SK-N-SH treated with all-trans-retinoic acid at 6 μM for 48 hours (cell line): Measurements from ENCODE around the gene TWSG1.

Source experiments
- PATZ1 ChIP-seq: fragments of 250-450 bp; sonication (Bioruptor Pico); IDR thresholded peaks from 2 replicates; pipeline ENCODE4 v1.8.0; 2020; ENCODE audit warnings: mild to moderate bottlenecking, moderate library complexity, borderline replicate concordance
- RARB ChIP-seq: fragments of 250-450 bp; sonication (Bioruptor Pico); IDR thresholded peaks from 2 replicates; pipeline ENCODE4 v1.8.0; 2021; ENCODE audit warnings: mild to moderate bottlenecking, moderate library complexity
- SNAI2 ChIP-seq: fragments of 250-450 bp; sonication (Bioruptor Pico); IDR thresholded peaks from 2 replicates; pipeline ENCODE4 v1.5.0; 2020; ENCODE audit warnings: mild to moderate bottlenecking, moderate library complexity
- ZC3H10 ChIP-seq: fragments of 250-450 bp; sonication (Bioruptor Pico); IDR thresholded peaks from 2 replicates; pipeline ENCODE4 v1.5.1; 2021; ENCODE audit warnings: mild to moderate bottlenecking, moderate library complexity
- ZFP3 ChIP-seq: fragments of 250-450 bp; sonication (Bioruptor Pico); IDR thresholded peaks from 2 replicates; pipeline ENCODE4 v1.5.0; 2020; ENCODE audit warnings: mild to moderate bottlenecking, moderate library complexity

- TF ChIP-seq PATZ1 (CRISPR knock-in tag) (no peak), RARB (CRISPR knock-in tag) (no peak), ZFP3 (CRISPR knock-in tag) (no peak), SNAI2 (no peak), ZC3H10 (CRISPR knock-in tag) (no peak)
Measured at GRCh38 chr18:9436206-9436929, 101.8 kb downstream of the TWSG1 start.
